ENCODE data around the gene MIB2. TPM values are rescaled to one million over a fixed set of nuclear protein-coding genes. Genes with fewer than 3 reads are reported as not detected.

MIB2 gene
- total RNA-seq, 1 donor from 2014 or later, result 144 TPM

DNA sequence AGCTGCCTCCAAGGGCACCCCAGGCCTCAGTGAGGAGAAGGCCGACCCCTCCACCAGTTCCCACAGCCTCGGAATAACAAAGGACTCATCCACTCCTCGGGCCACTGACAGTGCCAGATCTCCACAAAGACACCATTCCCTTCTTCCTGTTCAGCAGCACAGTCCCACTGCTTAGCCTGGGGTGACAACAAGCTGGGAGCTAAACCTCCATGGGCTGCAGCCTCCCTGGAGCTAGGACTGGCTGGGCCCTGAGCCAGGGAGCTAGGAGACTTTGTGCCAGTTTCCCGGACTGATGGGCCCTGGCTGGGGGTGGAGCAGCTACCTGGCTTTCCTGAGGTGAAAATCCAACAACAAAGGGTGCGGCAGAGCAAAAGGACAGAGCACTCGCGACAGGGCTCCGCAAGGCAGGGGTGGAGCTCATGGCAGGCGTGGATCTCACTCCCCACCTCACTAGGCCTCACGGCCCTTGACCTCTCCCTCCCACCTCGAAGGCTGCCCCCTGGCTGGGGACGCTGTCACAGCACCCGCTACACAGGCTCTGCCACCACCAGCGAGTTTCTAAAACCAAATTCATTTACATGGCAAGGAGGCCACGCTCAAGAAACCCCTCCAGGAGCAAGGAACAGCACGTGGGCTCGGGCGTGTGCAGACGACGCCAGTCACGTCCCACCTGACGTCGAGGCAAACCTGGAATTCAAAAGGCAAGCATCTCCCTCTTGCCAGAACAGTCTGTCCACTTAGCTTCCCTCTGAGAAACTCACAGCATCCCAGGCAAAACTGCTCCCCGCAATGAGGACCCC lies 63.5 kb downstream of the MIB2 start:
- DNase-seq (ENCODE audit: low spot score, unreplicated experiment), result no peak
- no peaks in the 10 kb centered on the region for H3K9me3 Mint-ChIP-seq (ENCODE audit: low read depth)
- H3K27ac Mint-ChIP-seq, result peak overlapping the region; percentile 84
- peaks cover 9% of the 10 kb centered on the region for H3K4me1 Mint-ChIP-seq (ENCODE audit: low read depth)
- H3K36me3 Mint-ChIP-seq (ENCODE audit: insufficient read depth), result peaks cover 4% of the 10 kb centered on the region
- TF ChIP-seq, protein P1, sequence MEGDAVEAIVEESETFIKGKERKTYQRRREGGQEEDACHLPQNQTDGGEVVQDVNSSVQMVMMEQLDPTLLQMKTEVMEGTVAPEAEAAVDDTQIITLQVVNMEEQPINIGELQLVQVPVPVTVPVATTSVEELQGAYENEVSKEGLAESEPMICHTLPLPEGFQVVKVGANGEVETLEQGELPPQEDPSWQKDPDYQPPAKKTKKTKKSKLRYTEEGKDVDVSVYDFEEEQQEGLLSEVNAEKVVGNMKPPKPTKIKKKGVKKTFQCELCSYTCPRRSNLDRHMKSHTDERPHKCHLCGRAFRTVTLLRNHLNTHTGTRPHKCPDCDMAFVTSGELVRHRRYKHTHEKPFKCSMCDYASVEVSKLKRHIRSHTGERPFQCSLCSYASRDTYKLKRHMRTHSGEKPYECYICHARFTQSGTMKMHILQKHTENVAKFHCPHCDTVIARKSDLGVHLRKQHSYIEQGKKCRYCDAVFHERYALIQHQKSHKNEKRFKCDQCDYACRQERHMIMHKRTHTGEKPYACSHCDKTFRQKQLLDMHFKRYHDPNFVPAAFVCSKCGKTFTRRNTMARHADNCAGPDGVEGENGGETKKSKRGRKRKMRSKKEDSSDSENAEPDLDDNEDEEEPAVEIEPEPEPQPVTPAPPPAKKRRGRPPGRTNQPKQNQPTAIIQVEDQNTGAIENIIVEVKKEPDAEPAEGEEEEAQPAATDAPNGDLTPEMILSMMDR (IDR thresholded peaks at IDR 0.05; ENCODE audit: unreplicated experiment), result peak; percentile 34
- H3K4me3 Mint-ChIP-seq (ENCODE audit: low read depth), result no peak overlapping the region
- no peaks in the 10 kb centered on the region for H3K27me3 Mint-ChIP-seq

Other genes starting within 250 kb of the MIB2 start
- 107 TPM in 2 replicates for gene AURKAIP1, start 240.3 kb upstream of the MIB2 start, total RNA-seq
- gene CCNL2, start 216.2 kb upstream of the MIB2 start, total RNA-seq, result 381 and 386 TPM in 2 replicates
- gene MRPL20, start 208.2 kb upstream of the MIB2 start, total RNA-seq, result 104 and 109 TPM in 2 replicates
- gene ANKRD65, start 194.2 kb upstream of the MIB2 start, total RNA-seq, result 15.1 and 18.1 TPM in 2 replicates
- gene VWA1, start 179.8 kb upstream of the MIB2 start, total RNA-seq, result 29.7 and 36.8 TPM in 2 replicates
- 1.6 and 1.9 TPM in 2 replicates for gene ATAD3C, start 165.8 kb upstream of the MIB2 start, total RNA-seq
- 36.7 and 42.0 TPM in 2 replicates for gene ATAD3B, start 143.7 kb upstream of the MIB2 start, total RNA-seq
- gene ATAD3A, start 103.3 kb upstream of the MIB2 start, total RNA-seq, result 37.4 and 38.8 TPM in 2 replicates
- 5.1 and 6.6 TPM in 2 replicates for gene TMEM240, start 74.9 kb upstream of the MIB2 start, total RNA-seq
- 114 and 118 TPM in 2 replicates for gene SSU72, start 40.6 kb upstream of the MIB2 start, total RNA-seq
- 2.7 and 4.2 TPM in 2 replicates for gene FNDC10, start 15.4 kb upstream of the MIB2 start, total RNA-seq
- 4.4 and 5.3 TPM in 2 replicates for gene MMP23B, start 16.7 kb downstream of the MIB2 start, total RNA-seq
- 26.3 and 28.7 TPM in 2 replicates for gene CDK11B, start 43.5 kb downstream of the MIB2 start, total RNA-seq
- 118 and 123 TPM in 2 replicates for gene SLC35E2B, start 77.3 kb downstream of the MIB2 start, total RNA-seq
- 56.1 and 59.4 TPM in 2 replicates for gene CDK11A, start 108.9 kb downstream of the MIB2 start, total RNA-seq
- 86.6 and 87.8 TPM in 2 replicates for gene NADK, start 163.0 kb downstream of the MIB2 start, total RNA-seq